Prostate gland (tissue), 2 donors: ENCODE results near the gene GKN2.

ENCODE experiments used
- CTCF ChIP-seq, 4 experiments: fragments of 200-600 bp in 2 of 4; fragments of 450-650 bp in 2 of 4; sonication (generic) in 2 of 4; IDR thresholded peaks; 1 replicate in 3 of 4; 2 replicates in 1 of 4; pipeline ENCODE4 v1.5.1; 2016 to 2019; ENCODE audit warnings: antibody characterized with exemption in 4 of 4, mild to moderate bottlenecking in 2 of 4, moderate library complexity in 2 of 4
- POLR2A ChIP-seq: fragments of 450-650 bp; IDR thresholded peaks from one replicate; pipeline ENCODE4 v1.6.1; 2016; ENCODE audit warnings: antibody characterized with exemption, mild to moderate bottlenecking
- POLR2AphosphoS5 ChIP-seq: sonication (generic); formaldehyde crosslinking; IDR thresholded peaks from one replicate; pipeline ENCODE4 v1.6.1; 2017; ENCODE audit warnings: antibody characterized with exemption

GRCh38 chr2:68959001-68959400, 6.3 kb upstream of the GKN2 start:
- no peak for TF ChIP-seq POLR2AphosphoS5
- no peak for TF ChIP-seq CTCF (IDR thresholded peaks at IDR 0.05)
- TF ChIP-seq POLR2A = no peak
